NT2/D1 (cell line): ENCODE measurements around the gene FAM98C.
"Not testable (repeated sequence)": the region's sequence is repeated elsewhere in the genome, so short reads cannot be mapped to it uniquely, and the experiment has no call there.

ENCODE experiments used
- DNase-seq: peaks from one replicate; pipeline ENCODE4 v3.0.0-alpha.2; 2011; ENCODE audit warnings: low read depth, low spot score
- H3K27me3 ChIP-seq: 2 replicates; pipeline ENCODE4 v1.6.0; 2011; ENCODE audit warnings: mild to moderate bottlenecking; ENCODE audit not compliant: insufficient read length, insufficient read depth
- H3K36me3 ChIP-seq: 2 replicates; pipeline ENCODE4 v1.6.1; 2011; ENCODE audit warnings: mild to moderate bottlenecking, low read length, mixed read lengths; ENCODE audit not compliant: insufficient read depth, insufficient read length
- H3K4me1 ChIP-seq: 2 replicates; pipeline ENCODE4 v1.5.1; 2011; ENCODE audit not compliant: insufficient read depth, insufficient read length
- H3K4me3 ChIP-seq: 2 replicates; pipeline ENCODE4 v1.5.1; 2011; ENCODE audit warnings: low read depth; ENCODE audit not compliant: insufficient read length
- H3K9ac ChIP-seq: 2 replicates; pipeline ENCODE4 v1.6.0; 2011; ENCODE audit warnings: low read depth; ENCODE audit not compliant: insufficient read length
- H3K9me3 ChIP-seq: 2 replicates; pipeline ENCODE4 v1.5.1; 2011; ENCODE audit warnings: mild to moderate bottlenecking, low read length; ENCODE audit not compliant: insufficient read depth
- SUZ12 ChIP-seq: IDR thresholded peaks from 2 replicates; pipeline ENCODE4 v1.6.1; 2011; ENCODE audit not compliant: insufficient read length, insufficient read depth; ENCODE audit errors: extremely low read depth
- YY1 ChIP-seq: IDR thresholded peaks from 2 replicates; pipeline ENCODE4 v1.6.1; 2011; ENCODE audit not compliant: insufficient read length, insufficient read depth
- ZNF274 ChIP-seq: IDR thresholded peaks from 2 replicates; pipeline ENCODE4 v1.6.1; 2011; ENCODE audit warnings: mild to moderate bottlenecking, low read depth, low read length

FAM98C gene

GRCh38 chr19:38404858-38405257 lies 2.0 kb downstream of the FAM98C start:
- Histone ChIP-seq H3K9ac (no peak overlapping the region), H3K4me3 (no peak overlapping the region), H3K4me1 (no peaks in the 10 kb centered on the region), H3K36me3 (peaks cover 12% of the 10 kb centered on the region), H3K27me3 (peaks cover 19% of the 10 kb centered on the region), H3K9me3 (no peaks in the 10 kb centered on the region)
- TF ChIP-seq ZNF274: no peak
- no peak for TF ChIP-seq SUZ12
- no peak for TF ChIP-seq YY1
- no peak for DNase-seq

- Histone ChIP-seq H3K36me3 (peaks cover 12% of the 10 kb centered on the region), H3K9ac (no peak overlapping the region), H3K27me3 (peaks cover 17% of the 10 kb centered on the region), H3K9me3 (no peaks in the 10 kb centered on the region), H3K4me1 (no peaks in the 10 kb centered on the region), H3K4me3 (no peak overlapping the region)
- no peak for DNase-seq
- TF ChIP-seq ZNF274 (no peak), YY1 (no peak), SUZ12 (no peak)
Measured at GRCh38 chr19:38405276-38405675, 2.4 kb downstream of the FAM98C start.

GRCh38 chr19:38409631-38410133 lies 6.8 kb downstream of the FAM98C start:
- no peak for TF ChIP-seq SUZ12
- no peak for DNase-seq
- Histone ChIP-seq H3K36me3 (peaks cover 12% of the 10 kb centered on the region), H3K9me3 (no peaks in the 10 kb centered on the region), H3K9ac (no peak overlapping the region), H3K27me3 (no peaks in the 10 kb centered on the region), H3K4me3 (no peak overlapping the region), H3K4me1 (no peaks in the 10 kb centered on the region)

- H3K27me3 ChIP-seq, H3K9me3 ChIP-seq, H3K4me1 ChIP-seq, H3K36me3 ChIP-seq, DNase-seq, H3K9ac ChIP-seq, H3K4me3 ChIP-seq: not testable (repeated sequence)
Measured at GRCh38 chr19:38410407-38410806, 7.5 kb downstream of the FAM98C start.

GRCh38 chr19:38411041-38411712 lies 8.3 kb downstream of the FAM98C start:
- no peak for DNase-seq
- no peak overlapping the region for H3K9ac ChIP-seq
- no peak overlapping the region for H3K4me3 ChIP-seq
- H3K9me3 ChIP-seq: no peaks in the 10 kb centered on the region
- no peak for TF ChIP-seq SUZ12
- no peaks in the 10 kb centered on the region for H3K4me1 ChIP-seq
- no peaks in the 10 kb centered on the region for H3K27me3 ChIP-seq
- peaks cover 5% of the 10 kb centered on the region for H3K36me3 ChIP-seq

GRCh38 chr19:38411898-38412297 lies 9.0 kb downstream of the FAM98C start:
- not testable (repeated sequence) for H3K36me3 ChIP-seq, H3K4me3 ChIP-seq, H3K9me3 ChIP-seq, H3K9ac ChIP-seq, H3K4me1 ChIP-seq, DNase-seq, H3K27me3 ChIP-seq

GRCh38 chr19:38412491-38412890 lies 9.6 kb downstream of the FAM98C start:
- peaks cover 5% of the 10 kb centered on the region for H3K4me1 ChIP-seq
- no peaks in the 10 kb centered on the region for H3K36me3 ChIP-seq
- no peak overlapping the region for H3K9ac ChIP-seq

GRCh38 chr19:38412961-38413360 lies 10.1 kb downstream of the FAM98C start:
- Histone ChIP-seq H3K9ac (no peak overlapping the region), H3K27me3 (no peaks in the 10 kb centered on the region), H3K4me3 (no peak overlapping the region), H3K4me1 (peaks cover 5% of the 10 kb centered on the region), H3K9me3 (no peaks in the 10 kb centered on the region), H3K36me3 (no peaks in the 10 kb centered on the region)
- DNase-seq: no peak
- TF ChIP-seq YY1: no peak
- TF ChIP-seq SUZ12: no peak
- no peak for TF ChIP-seq ZNF274

More at GRCh38 chr19:38412491-38412890, 9.6 kb downstream of the FAM98C start:
- no peak for DNase-seq
- Histone ChIP-seq H3K4me3 (no peak overlapping the region), H3K9me3 (no peaks in the 10 kb centered on the region), H3K27me3 (no peaks in the 10 kb centered on the region)
- TF ChIP-seq SUZ12: no peak
- TF ChIP-seq YY1: no peak
- no peak for TF ChIP-seq ZNF274
